ENCODE results near the gene SEZ6L2.

Gene SEZ6L2

GRCh38 chr16:29909391-29909790 is 10.0 kb upstream of the SEZ6L2 start:
- Histone ChIP-seq H3K4me1 (ENCODE audit: insufficient read depth, low read length, poor library complexity, severe bottlenecking) (no peaks in the 10 kb centered on the region), H2AFZ (ENCODE audit: low read length) (no peak overlapping the region), H3F3A (ENCODE audit: low read depth) (no peaks in the 10 kb centered on the region), H3K9me2 (replicated peaks; ENCODE audit: low read depth, low read length) (no peaks in the 10 kb centered on the region), H3K27me3 (ENCODE audit: insufficient read depth, low read length, poor library complexity, severe bottlenecking) (no peaks in the 10 kb centered on the region), H3K9me3 (ENCODE audit: insufficient read depth, low read depth, low read length) (no peaks in the 10 kb centered on the region), H3K36me3 (ENCODE audit: insufficient read depth, low read length) (no peaks in the 10 kb centered on the region), H4K20me1 (ENCODE audit: insufficient read depth, low read length, poor library complexity, severe bottlenecking) (no peaks in the 10 kb centered on the region), H3K4me3 (ENCODE audit: low read length, poor library complexity, severe bottlenecking) (no peak overlapping the region), H3K4me2 (ENCODE audit: low read depth, low read length, poor library complexity, severe bottlenecking) (no peak overlapping the region), H3K79me2 (ENCODE audit: insufficient read depth, low read length) (no peaks in the 10 kb centered on the region), H3K9ac (ENCODE audit: low read depth, low read length, poor library complexity, severe bottlenecking) (no peak overlapping the region)
- TF ChIP-seq EZH2phosphoT487 (IDR thresholded peaks at IDR 0.05; ENCODE audit: borderline replicate concordance) = no peak
- TF ChIP-seq, protein P1, sequence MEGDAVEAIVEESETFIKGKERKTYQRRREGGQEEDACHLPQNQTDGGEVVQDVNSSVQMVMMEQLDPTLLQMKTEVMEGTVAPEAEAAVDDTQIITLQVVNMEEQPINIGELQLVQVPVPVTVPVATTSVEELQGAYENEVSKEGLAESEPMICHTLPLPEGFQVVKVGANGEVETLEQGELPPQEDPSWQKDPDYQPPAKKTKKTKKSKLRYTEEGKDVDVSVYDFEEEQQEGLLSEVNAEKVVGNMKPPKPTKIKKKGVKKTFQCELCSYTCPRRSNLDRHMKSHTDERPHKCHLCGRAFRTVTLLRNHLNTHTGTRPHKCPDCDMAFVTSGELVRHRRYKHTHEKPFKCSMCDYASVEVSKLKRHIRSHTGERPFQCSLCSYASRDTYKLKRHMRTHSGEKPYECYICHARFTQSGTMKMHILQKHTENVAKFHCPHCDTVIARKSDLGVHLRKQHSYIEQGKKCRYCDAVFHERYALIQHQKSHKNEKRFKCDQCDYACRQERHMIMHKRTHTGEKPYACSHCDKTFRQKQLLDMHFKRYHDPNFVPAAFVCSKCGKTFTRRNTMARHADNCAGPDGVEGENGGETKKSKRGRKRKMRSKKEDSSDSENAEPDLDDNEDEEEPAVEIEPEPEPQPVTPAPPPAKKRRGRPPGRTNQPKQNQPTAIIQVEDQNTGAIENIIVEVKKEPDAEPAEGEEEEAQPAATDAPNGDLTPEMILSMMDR (conservative IDR thresholded peaks at IDR 0.05; ENCODE audit: low read length) = no peak

GRCh38 chr16:29908719-29909220 is 9.4 kb upstream of the SEZ6L2 start:
- Histone ChIP-seq H3F3A (ENCODE audit: low read depth) (no peaks in the 10 kb centered on the region), H3K9ac (ENCODE audit: low read depth, low read length, poor library complexity, severe bottlenecking) (no peak overlapping the region), H3K9me2 (replicated peaks; ENCODE audit: low read depth, low read length) (no peaks in the 10 kb centered on the region), H3K79me2 (ENCODE audit: insufficient read depth, low read length) (no peaks in the 10 kb centered on the region), H3K36me3 (ENCODE audit: insufficient read depth, low read length) (no peaks in the 10 kb centered on the region), H3K27me3 (ENCODE audit: insufficient read depth, low read length, poor library complexity, severe bottlenecking) (no peaks in the 10 kb centered on the region), H3K9me3 (ENCODE audit: insufficient read depth, low read depth, low read length) (no peaks in the 10 kb centered on the region), H3K4me1 (ENCODE audit: insufficient read depth, low read length, poor library complexity, severe bottlenecking) (no peaks in the 10 kb centered on the region), H2AFZ (ENCODE audit: low read length) (no peak overlapping the region), H3K4me3 (ENCODE audit: low read length, poor library complexity, severe bottlenecking) (no peak overlapping the region), H4K20me1 (ENCODE audit: insufficient read depth, low read length, poor library complexity, severe bottlenecking) (no peaks in the 10 kb centered on the region), H3K4me2 (ENCODE audit: low read depth, low read length, poor library complexity, severe bottlenecking) (no peak overlapping the region)
- TF ChIP-seq, protein P1 (conservative IDR thresholded peaks at IDR 0.05; ENCODE audit: low read length) = no peak
- TF ChIP-seq EZH2phosphoT487 (IDR thresholded peaks at IDR 0.05; ENCODE audit: borderline replicate concordance) = no peak

GRCh38 chr16:29907973-29908372 is 8.6 kb upstream of the SEZ6L2 start:
- no peaks in the 10 kb centered on the region for H3K27me3 ChIP-seq (ENCODE audit: insufficient read depth, low read length, poor library complexity, severe bottlenecking)
- H3K9ac ChIP-seq (ENCODE audit: low read depth, low read length, poor library complexity, severe bottlenecking) = no peak overlapping the region
- no peak overlapping the region for H2AFZ ChIP-seq (ENCODE audit: low read length)
- H3K9me3 ChIP-seq (ENCODE audit: insufficient read depth, low read depth, low read length) = no peaks in the 10 kb centered on the region
- no peaks in the 10 kb centered on the region for H3K4me1 ChIP-seq (ENCODE audit: insufficient read depth, low read length, poor library complexity, severe bottlenecking)
- no peaks in the 10 kb centered on the region for H3K9me2 ChIP-seq (replicated peaks; ENCODE audit: low read depth, low read length)
- H3K36me3 ChIP-seq (ENCODE audit: insufficient read depth, low read length) = no peaks in the 10 kb centered on the region
- H3K4me3 ChIP-seq (ENCODE audit: low read length, poor library complexity, severe bottlenecking) = no peak overlapping the region
- no peaks in the 10 kb centered on the region for H3F3A ChIP-seq (ENCODE audit: low read depth)
- no peak overlapping the region for H3K4me2 ChIP-seq (ENCODE audit: low read depth, low read length, poor library complexity, severe bottlenecking)
- no peak for TF ChIP-seq EZH2phosphoT487 (IDR thresholded peaks at IDR 0.05; ENCODE audit: borderline replicate concordance)
- TF ChIP-seq, protein P1 (conservative IDR thresholded peaks at IDR 0.05; ENCODE audit: low read length) = no peak
- no peaks in the 10 kb centered on the region for H3K79me2 ChIP-seq (ENCODE audit: insufficient read depth, low read length)
- H4K20me1 ChIP-seq (ENCODE audit: insufficient read depth, low read length, poor library complexity, severe bottlenecking) = no peaks in the 10 kb centered on the region

Data from Loucy (cell line).